ENCODE measurements around the gene RAB11FIP5.

DNA sequence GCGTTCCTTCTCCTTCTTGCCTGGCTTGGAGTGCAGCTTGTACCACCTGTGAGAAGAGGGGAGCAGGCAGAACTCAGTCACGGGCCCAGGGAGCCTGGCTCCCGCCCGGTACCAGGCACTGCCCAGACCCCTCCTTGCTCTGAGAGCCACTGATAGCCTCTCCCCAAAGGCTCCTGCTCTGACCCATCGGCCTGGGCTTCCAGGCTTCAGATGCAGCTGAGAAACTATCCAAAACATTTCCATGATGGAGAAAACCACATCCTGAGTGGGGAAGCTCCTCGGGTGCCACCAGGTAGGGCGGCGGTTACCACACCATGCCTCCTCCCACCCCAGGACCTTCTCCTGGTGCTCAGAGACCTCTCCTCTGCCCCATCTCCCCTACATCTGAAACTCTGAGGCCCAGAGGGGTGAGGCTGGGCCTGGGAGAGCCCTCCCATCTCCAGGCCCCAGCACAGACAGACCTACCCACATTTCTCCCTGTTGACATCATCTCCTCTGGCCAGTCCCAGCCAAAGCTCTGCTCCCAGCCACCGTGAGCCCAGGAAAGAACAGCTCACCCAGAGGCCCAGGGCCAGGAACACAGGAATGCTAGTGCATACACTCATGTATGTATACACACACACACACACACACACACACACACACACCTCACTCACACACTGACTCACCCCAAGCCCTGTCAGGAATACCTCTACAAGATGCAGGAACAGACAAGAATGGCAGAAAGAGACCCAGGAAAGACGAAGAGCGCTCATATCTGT, 23.3 kb downstream of the RAB11FIP5 start:
- TF ChIP-seq, protein P1, sequence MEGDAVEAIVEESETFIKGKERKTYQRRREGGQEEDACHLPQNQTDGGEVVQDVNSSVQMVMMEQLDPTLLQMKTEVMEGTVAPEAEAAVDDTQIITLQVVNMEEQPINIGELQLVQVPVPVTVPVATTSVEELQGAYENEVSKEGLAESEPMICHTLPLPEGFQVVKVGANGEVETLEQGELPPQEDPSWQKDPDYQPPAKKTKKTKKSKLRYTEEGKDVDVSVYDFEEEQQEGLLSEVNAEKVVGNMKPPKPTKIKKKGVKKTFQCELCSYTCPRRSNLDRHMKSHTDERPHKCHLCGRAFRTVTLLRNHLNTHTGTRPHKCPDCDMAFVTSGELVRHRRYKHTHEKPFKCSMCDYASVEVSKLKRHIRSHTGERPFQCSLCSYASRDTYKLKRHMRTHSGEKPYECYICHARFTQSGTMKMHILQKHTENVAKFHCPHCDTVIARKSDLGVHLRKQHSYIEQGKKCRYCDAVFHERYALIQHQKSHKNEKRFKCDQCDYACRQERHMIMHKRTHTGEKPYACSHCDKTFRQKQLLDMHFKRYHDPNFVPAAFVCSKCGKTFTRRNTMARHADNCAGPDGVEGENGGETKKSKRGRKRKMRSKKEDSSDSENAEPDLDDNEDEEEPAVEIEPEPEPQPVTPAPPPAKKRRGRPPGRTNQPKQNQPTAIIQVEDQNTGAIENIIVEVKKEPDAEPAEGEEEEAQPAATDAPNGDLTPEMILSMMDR (IDR thresholded peaks at IDR 0.05 in 2 of 3, conservative IDR thresholded peaks at IDR 0.05 in 1 of 3; ENCODE audit: borderline replicate concordance in 1 of 3, insufficient read depth in 1 of 3, low read depth in 2 of 3, low read length in 2 of 3) = no peak
- TF ChIP-seq POLR2A (IDR thresholded peaks at IDR 0.05; ENCODE audit: borderline replicate concordance, extremely low read depth, insufficient read depth, insufficient read length) (no peak), YY1 (IDR thresholded peaks at IDR 0.05; ENCODE audit: extremely low read depth, insufficient replicate concordance, low read depth, low read length) (no peak), SP1 (IDR thresholded peaks at IDR 0.05; ENCODE audit: low read depth) (no peak), EZH2 (IDR thresholded peaks at IDR 0.05) (no peak), CEBPB (IDR thresholded peaks at IDR 0.05; ENCODE audit: low read depth) (no peak), EGR1 (IDR thresholded peaks at IDR 0.05; ENCODE audit: low read depth) (no peak)
- TF ChIP-seq, protein P2, sequence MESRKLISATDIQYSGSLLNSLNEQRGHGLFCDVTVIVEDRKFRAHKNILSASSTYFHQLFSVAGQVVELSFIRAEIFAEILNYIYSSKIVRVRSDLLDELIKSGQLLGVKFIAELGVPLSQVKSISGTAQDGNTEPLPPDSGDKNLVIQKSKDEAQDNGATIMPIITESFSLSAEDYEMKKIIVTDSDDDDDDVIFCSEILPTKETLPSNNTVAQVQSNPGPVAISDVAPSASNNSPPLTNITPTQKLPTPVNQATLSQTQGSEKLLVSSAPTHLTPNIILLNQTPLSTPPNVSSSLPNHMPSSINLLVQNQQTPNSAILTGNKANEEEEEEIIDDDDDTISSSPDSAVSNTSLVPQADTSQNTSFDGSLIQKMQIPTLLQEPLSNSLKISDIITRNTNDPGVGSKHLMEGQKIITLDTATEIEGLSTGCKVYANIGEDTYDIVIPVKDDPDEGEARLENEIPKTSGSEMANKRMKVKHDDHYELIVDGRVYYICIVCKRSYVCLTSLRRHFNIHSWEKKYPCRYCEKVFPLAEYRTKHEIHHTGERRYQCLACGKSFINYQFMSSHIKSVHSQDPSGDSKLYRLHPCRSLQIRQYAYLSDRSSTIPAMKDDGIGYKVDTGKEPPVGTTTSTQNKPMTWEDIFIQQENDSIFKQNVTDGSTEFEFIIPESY (IDR thresholded peaks at IDR 0.05; ENCODE audit: extremely low read depth, insufficient replicate concordance, low read length) = no peak
- TF ChIP-seq, protein P3, sequence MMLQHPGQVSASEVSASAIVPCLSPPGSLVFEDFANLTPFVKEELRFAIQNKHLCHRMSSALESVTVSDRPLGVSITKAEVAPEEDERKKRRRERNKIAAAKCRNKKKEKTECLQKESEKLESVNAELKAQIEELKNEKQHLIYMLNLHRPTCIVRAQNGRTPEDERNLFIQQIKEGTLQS (IDR thresholded peaks at IDR 0.05) = no peak

Measured in HCT116 (cell line).